Kidney capillary endothelial cell (primary cell): ENCODE measurements around the gene KCNQ1OT1.
A peak's percentile ranks its signal among the peaks of the same experiment; 100 is the strongest.

Experiments used
- DNase-seq: peaks from one replicate; pipeline ENCODE4 v3.0.0-alpha.2; 2018; ENCODE audit warnings: low spot score

Gene KCNQ1OT1

DNA sequence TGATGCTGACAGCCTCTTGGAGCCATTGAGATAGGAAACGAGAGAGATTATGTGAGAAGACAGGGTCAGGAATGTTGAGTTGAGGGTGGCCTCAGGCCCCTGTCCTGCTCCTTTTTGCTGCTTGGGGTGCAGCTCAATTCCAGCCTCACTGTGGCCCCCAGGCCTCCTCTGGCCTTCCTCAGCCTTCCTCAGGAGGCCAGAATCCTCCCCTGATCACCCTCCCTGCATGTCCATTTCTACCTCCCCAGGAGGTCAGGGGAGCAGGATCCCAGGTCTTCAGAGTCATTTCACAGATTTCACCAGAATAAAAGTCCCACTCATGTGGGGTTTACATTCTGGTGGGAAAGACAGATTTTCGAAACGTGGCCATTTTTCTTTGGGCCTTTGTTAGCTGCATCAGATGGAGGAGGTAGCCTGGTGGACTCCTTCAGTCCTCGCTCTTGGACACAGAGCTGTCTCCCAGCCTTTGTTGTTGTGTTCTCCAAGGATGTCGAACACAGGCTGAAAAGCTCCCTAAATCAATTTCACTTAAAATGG is 2.2 kb upstream of the KCNQ1OT1 start:
- no peak for DNase-seq

DNA sequence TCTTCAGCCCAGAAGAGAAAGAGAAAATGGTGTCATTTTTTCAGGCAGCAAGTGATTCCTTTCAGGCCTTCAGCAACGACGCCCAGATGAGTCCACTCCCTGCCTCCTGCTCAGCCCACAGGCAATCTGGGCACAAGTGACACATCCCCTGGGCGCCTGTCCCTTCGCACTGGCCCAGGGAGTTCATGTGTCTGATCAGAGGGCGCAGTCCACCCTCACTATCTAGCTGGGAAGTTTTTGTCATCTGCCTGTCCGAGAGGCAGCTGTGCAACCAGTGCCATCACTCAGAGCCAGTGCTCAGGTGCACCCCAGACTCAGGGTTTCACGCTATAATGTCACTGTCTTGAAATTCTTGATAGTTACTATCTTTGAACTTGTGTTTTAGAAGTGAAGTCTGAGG is 1.4 kb upstream of the KCNQ1OT1 start:
- DNase-seq, result no peak

DNA sequence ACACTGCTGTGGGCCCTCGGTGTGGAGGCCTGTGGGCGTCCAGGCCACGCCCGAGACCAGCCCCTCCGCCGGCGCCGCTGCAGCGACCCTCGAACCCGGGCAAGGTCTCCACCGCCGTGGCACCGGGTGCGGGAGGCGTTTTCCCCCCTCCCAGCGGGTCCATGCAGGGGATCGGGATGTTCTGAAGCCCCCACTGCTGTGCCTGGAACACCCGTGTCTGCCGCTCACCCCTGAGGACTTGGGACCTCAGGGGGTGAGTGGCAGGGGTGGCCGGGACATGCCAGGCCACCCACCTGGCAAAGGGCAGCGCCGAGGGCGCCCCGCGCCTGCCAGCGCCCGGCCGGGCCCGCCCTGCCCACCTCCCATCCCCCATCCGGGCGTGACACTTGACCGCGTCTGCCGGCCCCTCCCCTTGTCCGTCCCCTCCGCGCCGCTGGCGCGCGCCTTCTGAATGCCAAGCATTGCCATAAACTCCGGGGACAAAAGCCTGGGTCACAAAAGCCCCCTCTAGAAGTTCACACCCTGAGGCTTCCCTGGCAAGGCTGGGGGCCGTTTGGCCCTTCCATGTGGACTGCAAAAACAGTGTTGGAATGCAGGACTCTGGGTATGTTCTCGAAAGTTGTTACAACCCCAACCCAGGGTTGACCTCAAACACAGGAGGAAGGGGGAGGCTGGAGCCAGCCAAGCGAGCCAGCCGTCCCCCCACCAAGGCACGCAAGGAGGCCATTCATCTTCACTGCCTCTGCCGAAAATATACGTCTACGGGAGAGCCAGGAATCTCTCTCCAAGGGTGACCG is 819 bp upstream of the KCNQ1OT1 start:
- peak; percentile 18 for DNase-seq

DNA sequence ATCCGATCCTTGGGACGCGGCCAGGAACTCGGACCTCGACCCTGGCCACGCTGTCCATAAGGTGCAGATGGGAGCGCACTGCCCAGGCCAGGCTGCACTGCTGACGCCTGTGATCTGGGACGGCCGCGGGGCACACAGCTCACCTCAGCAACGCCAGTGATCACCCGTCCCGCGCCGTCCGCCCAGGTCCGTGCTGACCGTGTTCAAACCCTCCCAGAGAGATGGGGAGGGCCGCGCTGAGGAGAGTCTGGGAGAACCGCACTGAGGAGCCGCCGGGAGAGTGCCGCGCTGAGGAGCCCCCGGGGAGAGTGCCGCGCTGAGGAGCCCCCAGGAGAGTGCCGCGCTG is 636 bp downstream of the KCNQ1OT1 start:
- no peak for DNase-seq

- DNase-seq, result no peak
Observed at GRCh38 chr11:2698386-2699184, 1.2 kb downstream of the KCNQ1OT1 start.

GRCh38 chr11:2697866-2698265 is 1.9 kb downstream of the KCNQ1OT1 start:
- DNase-seq, result no peak

GRCh38 chr11:2696455-2696854 is 3.3 kb downstream of the KCNQ1OT1 start:
- no peak for DNase-seq

DNA sequence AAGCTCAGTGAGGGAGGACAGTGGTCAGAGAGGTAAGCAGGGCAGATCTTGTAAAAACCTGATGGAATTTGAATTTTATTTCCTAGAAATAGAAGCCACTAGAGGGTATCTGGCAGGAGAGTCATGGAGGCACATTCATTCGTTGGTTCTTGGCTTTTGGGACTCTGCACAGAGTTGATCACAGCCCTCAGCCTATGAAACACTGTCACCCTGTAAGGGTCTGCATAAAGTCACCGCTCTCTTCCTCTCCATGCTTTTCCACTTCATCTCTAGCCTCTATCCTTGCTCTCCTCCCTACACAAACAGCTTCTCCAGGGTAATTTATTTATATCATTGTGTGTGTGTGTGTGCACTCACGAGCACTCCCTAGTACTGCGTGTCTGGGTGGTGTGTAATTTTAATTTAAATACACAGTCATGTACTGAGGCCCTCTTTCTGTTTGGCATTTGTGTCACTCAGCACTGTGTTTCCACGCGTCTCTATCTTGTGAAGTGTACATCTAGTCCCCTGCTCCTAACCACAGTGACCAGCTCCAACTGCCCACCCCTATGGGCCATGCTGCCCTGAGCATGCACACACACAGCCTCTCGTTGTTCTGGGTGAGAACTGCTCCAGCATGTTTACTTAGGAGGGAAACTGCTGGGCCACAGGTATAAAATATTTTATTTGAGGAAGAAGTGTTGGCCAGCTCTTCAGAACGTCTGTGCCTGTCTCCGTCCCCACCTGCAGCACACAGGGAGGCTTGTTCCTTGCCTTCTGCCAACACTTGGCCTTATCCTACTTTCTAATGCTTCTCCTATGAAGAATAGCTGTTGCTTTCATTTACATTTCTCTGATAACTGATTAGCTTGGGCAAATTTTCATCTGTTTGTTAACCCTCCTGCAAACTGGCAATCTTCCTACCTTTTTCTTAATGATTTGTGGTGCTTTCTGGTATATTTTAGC is 4.5 kb downstream of the KCNQ1OT1 start:
- DNase-seq, result no peak

DNA sequence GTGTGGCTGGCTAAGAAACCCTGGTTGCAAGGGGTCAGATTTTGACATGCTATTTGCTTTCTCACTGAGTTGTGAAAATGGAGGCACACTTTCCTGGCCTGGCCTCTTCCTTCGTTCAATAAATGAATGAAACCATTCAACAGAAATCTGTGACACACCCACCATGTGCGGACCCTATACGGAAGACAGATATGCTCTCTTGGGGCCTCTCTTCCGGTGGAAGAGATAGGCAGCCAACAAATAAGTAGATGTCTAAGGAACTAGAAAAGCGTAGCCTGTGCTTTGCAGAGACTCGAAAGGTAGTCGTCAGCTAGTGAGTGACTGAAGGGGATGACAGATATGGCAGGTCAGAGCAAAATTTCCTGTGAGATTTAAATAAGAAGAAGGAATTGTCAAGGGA is 5.3 kb downstream of the KCNQ1OT1 start:
- no peak for DNase-seq

- DNase-seq, result no peak
Observed at GRCh38 chr11:2693271-2694261, 6.2 kb downstream of the KCNQ1OT1 start.

GRCh38 chr11:2691991-2692875 is 7.6 kb downstream of the KCNQ1OT1 start:
- DNase-seq, result no peak

GRCh38 chr11:2691355-2691761 is 8.4 kb downstream of the KCNQ1OT1 start:
- no peak for DNase-seq

DNA sequence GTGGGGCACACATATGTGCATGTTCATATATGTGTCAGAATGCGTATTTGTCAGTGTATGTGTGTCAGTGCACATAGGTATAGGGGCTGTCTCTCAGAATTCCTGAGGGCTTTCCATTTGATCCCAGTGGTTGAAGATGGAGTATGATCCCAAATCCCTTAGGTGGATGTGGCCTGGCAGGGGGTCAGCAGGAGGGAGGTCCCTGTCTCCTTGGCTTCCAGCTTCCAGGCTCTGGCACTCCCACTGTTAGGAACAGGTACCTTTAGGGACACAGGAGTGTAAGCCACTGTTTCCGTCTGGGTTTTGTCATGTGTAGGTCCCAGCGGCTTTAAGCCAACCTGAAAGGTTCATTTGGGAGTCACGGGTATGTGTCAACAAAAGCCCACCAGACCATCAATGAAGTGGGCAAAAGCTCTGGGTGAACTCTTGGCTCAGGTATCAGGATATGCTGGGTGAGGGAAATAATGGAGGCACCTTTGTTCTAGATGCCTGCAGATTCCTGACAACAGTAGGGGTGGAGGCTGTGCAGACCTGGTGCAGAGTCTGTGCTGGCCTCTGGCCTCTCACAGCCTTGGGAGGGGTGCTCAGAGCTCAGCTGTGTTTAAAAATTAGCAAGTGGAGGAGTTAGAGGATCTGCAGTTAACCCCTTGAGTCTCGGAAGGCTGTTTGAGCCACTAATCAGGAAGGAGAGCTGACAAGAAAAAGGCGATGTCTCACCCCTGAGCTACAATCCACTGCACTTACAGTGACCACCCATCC is 9.0 kb downstream of the KCNQ1OT1 start:
- no peak for DNase-seq

GRCh38 chr11:2689651-2690575 is 9.9 kb downstream of the KCNQ1OT1 start:
- no peak for DNase-seq

DNA sequence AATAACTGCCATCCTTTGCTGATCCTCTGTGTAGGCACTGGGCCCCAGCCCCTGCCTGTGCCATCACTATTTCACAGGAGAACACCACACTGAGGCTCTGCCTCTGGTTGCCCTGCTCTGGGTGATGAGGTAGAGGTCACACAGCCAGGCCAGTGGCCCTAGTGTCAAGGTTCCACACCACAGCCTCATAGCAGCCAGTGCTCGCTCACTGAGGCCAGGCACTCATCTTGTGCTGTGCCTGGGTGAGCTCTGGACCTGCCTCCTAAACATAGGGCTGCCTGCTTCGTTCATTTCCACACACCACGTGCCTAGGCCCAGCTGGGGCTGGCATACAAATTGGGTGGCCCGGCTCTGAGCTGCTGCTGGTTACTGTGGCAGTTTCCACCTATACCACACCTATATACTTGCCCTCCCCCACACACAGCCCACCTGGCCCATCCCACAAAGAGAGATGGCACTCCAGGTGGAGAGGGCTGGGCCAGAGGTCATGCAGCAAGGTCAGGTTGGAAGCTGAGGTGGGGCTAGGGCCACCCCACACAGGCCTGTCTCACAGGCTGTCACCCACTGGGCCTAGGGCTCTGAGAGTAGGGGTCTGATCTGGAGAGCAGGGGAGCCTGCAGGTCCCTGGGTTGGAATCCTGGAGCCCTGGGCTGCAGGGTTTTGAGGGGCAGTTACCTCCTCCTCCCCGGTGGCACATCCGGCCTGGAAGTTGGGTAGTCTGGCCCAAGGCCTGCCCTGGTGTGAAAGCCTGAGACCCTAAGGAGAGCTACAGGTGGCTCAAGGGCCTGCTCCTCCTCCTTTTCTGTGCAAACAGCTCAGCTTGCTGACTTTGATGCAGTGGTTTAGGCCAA is 11.2 kb downstream of the KCNQ1OT1 start:
- no peak for DNase-seq

GRCh38 chr11:2687782-2688191 is 12.0 kb downstream of the KCNQ1OT1 start:
- DNase-seq, result no peak

GRCh38 chr11:2687223-2687530 is 12.6 kb downstream of the KCNQ1OT1 start:
- DNase-seq, result no peak
